Smooth muscle cell (in vitro differentiated cells): ENCODE data around the gene FRAS1. TPM values are rescaled to one million over a fixed set of nuclear protein-coding genes. Genes with fewer than 3 reads are reported as not detected.
"Not testable (repeated sequence)": the region's sequence is repeated elsewhere in the genome, so short reads cannot be mapped to it uniquely, and the experiment has no call there.

Experiments used
- DNase-seq: peaks from one replicate; lab custom pipeline; 2025; ENCODE audit not compliant: unreplicated experiment; lab: John Stamatoyannopoulos, UW
- H2AFZ ChIP-seq: fragments of 200-600 bp; sonication (generic); 2 replicates; pipeline ENCODE4 v1.6.0; 2016; ENCODE audit warnings: antibody characterized with exemption, low read depth, mild to moderate bottlenecking
- H3F3A ChIP-seq: fragments of 200-600 bp; sonication (generic); 2 replicates; pipeline ENCODE4 v1.6.0; 2017; ENCODE audit warnings: antibody characterized with exemption, low read depth
- H3K27ac ChIP-seq: fragments of 200-600 bp; sonication (generic); 2 replicates; pipeline ENCODE4 v1.5.1; 2016; ENCODE audit warnings: low read depth, mild to moderate bottlenecking
- H3K27me3 ChIP-seq: fragments of 200-600 bp; sonication (generic); 2 replicates; pipeline ENCODE4 v1.6.1; 2016; ENCODE audit warnings: low read depth, mild to moderate bottlenecking
- H3K36me3 ChIP-seq: fragments of 200-600 bp; sonication (generic); 2 replicates; pipeline ENCODE4 v1.5.1; 2016; ENCODE audit warnings: low read depth
- H3K4me1 ChIP-seq: fragments of 200-600 bp; sonication (generic); 2 replicates; pipeline ENCODE4 v1.5.1; 2016; ENCODE audit warnings: low read depth
- H3K4me2 ChIP-seq: fragments of 200-600 bp; sonication (generic); 2 replicates; pipeline ENCODE4 v1.6.0; 2016; ENCODE audit warnings: mild to moderate bottlenecking
- H3K4me3 ChIP-seq: fragments of 200-600 bp; sonication (generic); 2 replicates; pipeline ENCODE4 v1.5.1; 2016; ENCODE audit warnings: mild to moderate bottlenecking
- H3K79me2 ChIP-seq: fragments of 200-600 bp; sonication (generic); 2 replicates; pipeline ENCODE4 v1.6.0; 2016; ENCODE audit warnings: low read depth, mild to moderate bottlenecking
- H3K9ac ChIP-seq: fragments of 200-600 bp; sonication (generic); 2 replicates; pipeline ENCODE4 v1.6.0; 2016; ENCODE audit warnings: low read depth
- H3K9me3 ChIP-seq: fragments of 200-600 bp; sonication (generic); replicated peaks from 2 replicates; pipeline ENCODE4 v1.5.1; 2016; ENCODE audit warnings: low read depth
- H4K20me1 ChIP-seq: fragments of 200-600 bp; sonication (generic); 2 replicates; pipeline ENCODE4 v1.6.0; 2016; ENCODE audit warnings: low read depth
- CTCF ChIP-seq: fragments of 200-600 bp; sonication (generic); IDR thresholded peaks from 2 replicates; pipeline ENCODE4 v1.5.1; 2017; ENCODE audit warnings: borderline replicate concordance, mild to moderate bottlenecking, antibody characterized with exemption; ENCODE audit not compliant: insufficient read depth, poor library complexity, severe bottlenecking
- WGBS: methylation state at CpG from one replicate; pipeline ENCODE4 v1.1.7; 2016; ENCODE audit warnings: low lambda C conversion rate; 5-methylcytosine and 5-hydroxymethylcytosine counted together
- polyA plus RNA-seq: library from polyadenylated mRNA; unstranded; fragments of >200 nt; fragmentation: Nextera tagmentation; extraction: Ambion mirVana; gene quantifications from 2 replicates; pipeline ENCODE4 v1.2.1, GENCODE V29; 2016
- total RNA-seq: library from RNA; depleted of rRNA; stranded (reverse); fragments of >200 nt; gene quantifications from 2 replicates; pipeline ENCODE4 v1.2.3, GENCODE V29; 2014

Gene FRAS1
- total and polyA plus RNA-seq, 2 experiments from 2014 or later, result 0.55 to 8.1 TPM

GRCh38 chr4:78207541-78207940, 150.4 kb downstream of the FRAS1 start:
- H3K9ac ChIP-seq, result no peak overlapping the region
- H3F3A ChIP-seq, result no peaks in the 10 kb centered on the region
- H3K9me3 ChIP-seq, result no peaks in the 10 kb centered on the region
- no peak overlapping the region for H3K27ac ChIP-seq
- 71% methylated on average over 3 of the region's 3 CpGs for WGBS
- no peak for DNase-seq
- H3K4me2 ChIP-seq, result no peak overlapping the region
- H3K4me1 ChIP-seq, result peaks cover 14% of the 10 kb centered on the region
- no peaks in the 10 kb centered on the region for H3K36me3 ChIP-seq
- no peak overlapping the region for H3K4me3 ChIP-seq
- no peaks in the 10 kb centered on the region for H3K79me2 ChIP-seq
- H2AFZ ChIP-seq, result no peak overlapping the region
- TF ChIP-seq CTCF, result no peak
- no peaks in the 10 kb centered on the region for H4K20me1 ChIP-seq
- H3K27me3 ChIP-seq, result no peaks in the 10 kb centered on the region

GRCh38 chr4:78207951-78208350, 150.8 kb downstream of the FRAS1 start:
- Histone ChIP-seq H3K4me1 (peaks cover 14% of the 10 kb centered on the region), H3K4me3 (no peak overlapping the region)
- no peak for DNase-seq

GRCh38 chr4:78208896-78209295, 151.8 kb downstream of the FRAS1 start:
- H3K27ac ChIP-seq, DNase-seq, H3K9me3 ChIP-seq, H3K9ac ChIP-seq, H3K4me2 ChIP-seq, H3K27me3 ChIP-seq, H4K20me1 ChIP-seq, H3K79me2 ChIP-seq, H3F3A ChIP-seq, H3K36me3 ChIP-seq, H3K4me3 ChIP-seq, H2AFZ ChIP-seq: not testable (repeated sequence)
- peaks cover 14% of the 10 kb centered on the region for H3K4me1 ChIP-seq
- WGBS, result 93% methylated on average over 4 of the region's 4 CpGs

More at GRCh38 chr4:78207951-78208350, 150.8 kb downstream of the FRAS1 start:
- Histone ChIP-seq H4K20me1 (no peaks in the 10 kb centered on the region), H3K36me3 (no peaks in the 10 kb centered on the region), H3K9me3 (no peaks in the 10 kb centered on the region), H3K27ac (no peak overlapping the region), H3F3A (no peaks in the 10 kb centered on the region), H3K9ac (no peak overlapping the region), H3K4me2 (no peak overlapping the region), H3K79me2 (no peaks in the 10 kb centered on the region), H3K27me3 (no peaks in the 10 kb centered on the region), H2AFZ (no peak overlapping the region)
- 20% methylated on average over 6 of the region's 6 CpGs for WGBS
- TF ChIP-seq CTCF, result no peak

- no peaks in the 10 kb centered on the region for H3K9me3 ChIP-seq
- DNase-seq, result no peak
- H3K27ac ChIP-seq, result no peak overlapping the region
- 98% methylated on average over 6 of the region's 6 CpGs for WGBS
- no peaks in the 10 kb centered on the region for H3K36me3 ChIP-seq
- TF ChIP-seq CTCF, result no peak
- H3K4me3 ChIP-seq, result no peak overlapping the region
- no peaks in the 10 kb centered on the region for H3K79me2 ChIP-seq
- H3F3A ChIP-seq, result no peaks in the 10 kb centered on the region
- no peak overlapping the region for H3K9ac ChIP-seq
- H4K20me1 ChIP-seq, result no peaks in the 10 kb centered on the region
- H3K4me2 ChIP-seq, result no peak overlapping the region
- no peaks in the 10 kb centered on the region for H3K27me3 ChIP-seq
- peaks cover 8% of the 10 kb centered on the region for H3K4me1 ChIP-seq
- no peak overlapping the region for H2AFZ ChIP-seq
These were observed 153.7 kb downstream of the FRAS1 start for GRCh38 chr4:78210694-78211410.
